Endothelial cell of umbilical vein (primary cell): Measurements from ENCODE around the gene ITIH4. TPM values are rescaled to one million over a fixed set of nuclear protein-coding genes. Genes with fewer than 3 reads are reported as not detected.

Experiments used
- BruUV-seq: library from RNA; stranded (reverse); fragments of 400-500 nt; replicated peaks from 2 replicates; lab custom pipeline; 2021; lab: Mats Ljungman, UMichigan
- CTCF ChIA-PET: fragments of 300-600, 350-600 bp; sonication (Branson Sonifier 250); formaldehyde crosslinking; loops from one replicate; lab custom pipeline; 2021; ENCODE audit warnings: antibody characterized with exemption, inconsistent platforms; lab: Charles Lee
- POLR2A ChIA-PET: fragments of 300-600, 350-600 bp; sonication (Branson Sonifier 250); formaldehyde crosslinking; loops from one replicate; lab custom pipeline; 2021; ENCODE audit warnings: antibody characterized with exemption, inconsistent platforms; lab: Charles Lee
- DNase-seq: peaks from one replicate; pipeline ENCODE4 v3.0.0-alpha.2; 2011; ENCODE audit warnings: low read depth, low spot score
- FAIRE-seq: peaks from 2 replicates; lab custom pipeline; 2011; peaks lifted over from hg19 to GRCh38; lab: Jason Lieb, UNC
- H2AFZ ChIP-seq: 2 replicates; pipeline ENCODE4 v1.6.0; 2012; ENCODE audit warnings: low read depth, low read length, control low read depth, inconsistent platforms
- H3K27ac ChIP-seq: 2 replicates; pipeline ENCODE4 v1.5.1; 2011; ENCODE audit warnings: low read depth, mild to moderate bottlenecking, control low read depth, low read length, moderate library complexity; ENCODE audit not compliant: insufficient read depth
- H3K27me3 ChIP-seq, 2 experiments: 2 replicates each; pipeline versions ENCODE4 v1.6.0 to v1.6.1; 2011; ENCODE audit warnings: low read length in 2 of 2, mixed read lengths in 1 of 2; ENCODE audit not compliant: control insufficient read depth in 2 of 2, insufficient read depth in 2 of 2
- H3K36me3 ChIP-seq, 2 experiments: 2 replicates in 1 of 2; 3 replicates in 1 of 2; pipeline ENCODE4 v1.5.1; 2011; ENCODE audit warnings: low read length in 2 of 2, mild to moderate bottlenecking in 1 of 2, moderate library complexity in 1 of 2; ENCODE audit not compliant: control insufficient read depth in 2 of 2, insufficient read depth in 2 of 2; ENCODE audit errors: extremely low read depth in 1 of 2
- H3K4me1 ChIP-seq: 3 replicates; pipeline ENCODE4 v1.5.1; 2011; ENCODE audit warnings: mild to moderate bottlenecking, low read length; ENCODE audit not compliant: control insufficient read depth, insufficient read depth; ENCODE audit errors: extremely low read depth
- H3K4me2 ChIP-seq: 2 replicates; pipeline ENCODE4 v1.6.1; 2011; ENCODE audit warnings: low read length, control low read depth, mixed read lengths; ENCODE audit not compliant: insufficient read depth
- H3K4me3 ChIP-seq, 3 experiments: fragments of 200-600 bp in 1 of 3; sonication (generic), shearing (Covaris generic) in 1 of 3; replicated peaks in 1 of 3; 2 replicates each; pipeline ENCODE4 v1.5.1; 2011 to 2016; ENCODE audit warnings: control low read depth in 3 of 3, low read length in 3 of 3, mild to moderate bottlenecking in 2 of 3, inconsistent platforms in 1 of 3, low read depth in 1 of 3, moderate library complexity in 1 of 3; ENCODE audit not compliant: insufficient read depth in 1 of 3
- H3K79me2 ChIP-seq: 2 replicates; pipeline ENCODE4 v1.6.0; 2012; ENCODE audit warnings: low read length, inconsistent platforms; ENCODE audit not compliant: control insufficient read depth, insufficient read depth
- H3K9ac ChIP-seq: replicated peaks from 2 replicates; pipeline ENCODE3; 2011; ENCODE audit warnings: low read length, control low read depth; ENCODE audit not compliant: insufficient read depth; ENCODE audit errors: extremely low read depth
- H3K9me1 ChIP-seq: replicated peaks from 3 replicates; pipeline ENCODE4 v1.6.0; 2011; ENCODE audit warnings: mild to moderate bottlenecking, low read length; ENCODE audit not compliant: control insufficient read depth, insufficient read depth; ENCODE audit errors: extremely low read depth
- H3K9me3 ChIP-seq: replicated peaks from 2 replicates; pipeline ENCODE4 v1.5.1; 2012; ENCODE audit warnings: low read length, inconsistent platforms; ENCODE audit not compliant: control insufficient read depth, insufficient read depth
- H4K20me1 ChIP-seq: replicated peaks from 2 replicates; pipeline ENCODE3; 2011; ENCODE audit warnings: mild to moderate bottlenecking, low read length; ENCODE audit not compliant: control insufficient read depth, insufficient read depth; ENCODE audit errors: extremely low read depth
- EZH2 ChIP-seq: IDR thresholded peaks from 2 replicates; pipeline ENCODE4 v1.6.1; 2012; ENCODE audit warnings: borderline replicate concordance, low read depth, mild to moderate bottlenecking, moderate library complexity, low read length, inconsistent platforms; ENCODE audit not compliant: severe bottlenecking
- FOS ChIP-seq: IDR thresholded peaks from 2 replicates; pipeline ENCODE4 v1.6.1; 2011; ENCODE audit warnings: mild to moderate bottlenecking, low read length, moderate library complexity, borderline replicate concordance; ENCODE audit not compliant: insufficient read depth
- GATA2 ChIP-seq: IDR thresholded peaks from 2 replicates; pipeline ENCODE4 v1.7.0; 2011; ENCODE audit warnings: low read depth, mild to moderate bottlenecking, moderate library complexity, mixed read lengths, low read length; ENCODE audit not compliant: insufficient read length, insufficient read depth
- JUN ChIP-seq: IDR thresholded peaks from 2 replicates; pipeline ENCODE4 v1.6.1; 2011; ENCODE audit warnings: borderline replicate concordance, low read depth; ENCODE audit not compliant: insufficient read length, insufficient read depth
- MAX ChIP-seq: IDR thresholded peaks from 2 replicates; pipeline ENCODE4 v1.6.1; 2011; ENCODE audit not compliant: insufficient read depth, insufficient read length
- MYC ChIP-seq: IDR thresholded peaks from one replicate; pipeline ENCODE4 v1.6.1; 2011; ENCODE audit warnings: mild to moderate bottlenecking, low read depth, low read length
- POLR2A ChIP-seq: IDR thresholded peaks from 2 replicates; pipeline ENCODE4 v1.6.1; 2012; ENCODE audit warnings: low read depth, mild to moderate bottlenecking, control low read depth, low read length
- POLR2AphosphoS5 ChIP-seq: IDR thresholded peaks from 2 replicates; pipeline ENCODE4 v1.6.1; 2012; ENCODE audit warnings: low read depth, mild to moderate bottlenecking, control low read depth, low read length, moderate library complexity; ENCODE audit not compliant: insufficient read depth
- dilution Hi-C: fragments of 300-500 bp; cut with MboI; formaldehyde crosslinking; loops from one replicate; pipeline ENCODE4 v1.15.0; 2019; ENCODE audit warnings: low sequenced_read_pairs; ENCODE audit not compliant: extremely low pct_ligation_motif_present
- intact Hi-C: fragments of 100-400 bp; cut with micrococcal nuclease; formaldehyde crosslinking; loops from one replicate; pipeline ENCODE4 v1.10.0; 2022
- polyA plus RNA-seq, 4 experiments: library from polyadenylated mRNA; depleted of rRNA in 3 of 4; stranded (reverse) in 3 of 4; unstranded in 1 of 4; fragments of >200 nt; gene quantifications; 2 replicates each; pipeline versions ENCODE4 v1.2.1 to v1.2.3, GENCODE V29; 2011 to 2012; ENCODE audit warnings: missing spikeins in 1 of 4
- total RNA-seq: library from RNA; stranded (reverse); gene quantifications from 2 replicates; pipeline ENCODE4 v1.2.3, GENCODE V29; 2021
- TF ChIP-seq, protein P1 (sequence below), 2 donors: IDR thresholded peaks; 1 replicate in 1 of 2; 2 replicates in 1 of 2; pipeline ENCODE4 v1.5.1; 2011; ENCODE audit warnings: low read length in 2 of 2, mild to moderate bottlenecking in 2 of 2, moderate library complexity in 2 of 2, control low read depth in 1 of 2, inconsistent platforms in 1 of 2, low read depth in 1 of 2; ENCODE audit not compliant: insufficient read depth in 1 of 2; ENCODE audit errors: extremely low read depth in 1 of 2

The ITIH4 gene
- total and polyA plus RNA-seq, 2 donors (not counting 3 experiments of a cell fraction or from before 2014, with no cell fraction given): 0.17 to 2.4 TPM

GRCh38 chr3:52847241-52847640 lies 16.8 kb upstream of the ITIH4 start:
- Histone ChIP-seq H3K27ac (no peak overlapping the region), H3K4me3 (no peak overlapping the region), H3K79me2 (no peaks in the 10 kb centered on the region), H4K20me1 (no peaks in the 10 kb centered on the region), H3K27me3 (no peaks in the 10 kb centered on the region), H3K9me1 (no peaks in the 10 kb centered on the region), H3K9me3 (no peaks in the 10 kb centered on the region), H2AFZ (no peak overlapping the region), H3K4me2 (no peak overlapping the region), H3K36me3 (peaks cover 0 to 2% of the 10 kb centered on the region in 2 experiments), H3K9ac (no peak overlapping the region), H3K4me1 (no peaks in the 10 kb centered on the region)
- DNase-seq (no peak), FAIRE-seq (no peak)
- TF ChIP-seq MAX (no peak), POLR2AphosphoS5 (no peak), EZH2 (no peak), GATA2 (no peak), MYC (no peak), JUN (no peak), POLR2A (no peak), FOS (no peak)
- TF ChIP-seq, protein P1, sequence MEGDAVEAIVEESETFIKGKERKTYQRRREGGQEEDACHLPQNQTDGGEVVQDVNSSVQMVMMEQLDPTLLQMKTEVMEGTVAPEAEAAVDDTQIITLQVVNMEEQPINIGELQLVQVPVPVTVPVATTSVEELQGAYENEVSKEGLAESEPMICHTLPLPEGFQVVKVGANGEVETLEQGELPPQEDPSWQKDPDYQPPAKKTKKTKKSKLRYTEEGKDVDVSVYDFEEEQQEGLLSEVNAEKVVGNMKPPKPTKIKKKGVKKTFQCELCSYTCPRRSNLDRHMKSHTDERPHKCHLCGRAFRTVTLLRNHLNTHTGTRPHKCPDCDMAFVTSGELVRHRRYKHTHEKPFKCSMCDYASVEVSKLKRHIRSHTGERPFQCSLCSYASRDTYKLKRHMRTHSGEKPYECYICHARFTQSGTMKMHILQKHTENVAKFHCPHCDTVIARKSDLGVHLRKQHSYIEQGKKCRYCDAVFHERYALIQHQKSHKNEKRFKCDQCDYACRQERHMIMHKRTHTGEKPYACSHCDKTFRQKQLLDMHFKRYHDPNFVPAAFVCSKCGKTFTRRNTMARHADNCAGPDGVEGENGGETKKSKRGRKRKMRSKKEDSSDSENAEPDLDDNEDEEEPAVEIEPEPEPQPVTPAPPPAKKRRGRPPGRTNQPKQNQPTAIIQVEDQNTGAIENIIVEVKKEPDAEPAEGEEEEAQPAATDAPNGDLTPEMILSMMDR (IDR thresholded peaks at IDR 0.05; ENCODE audit: extremely low read depth in 1 of 2, insufficient read depth in 1 of 2, low read depth in 1 of 2, low read length in 2 of 2): no peak
- dilution Hi-C loops: no loop called here
- ChIA-PET CTCF (interaction anchor here (2.1 to 2.5 kb wide), 2 partner anchors 138 to 140 kb away, joined by 7 to 9 read pairs; no protein-coding TSS in a partner anchor), POLR2A (no interaction called here)
- no TSS peak for BruUV-seq
- intact Hi-C loops: no loop called here
